Neural cell (in vitro differentiated cells): ENCODE data around the gene HBA2. TPM values are rescaled to one million over a fixed set of nuclear protein-coding genes. Genes with fewer than 3 reads are reported as not detected.
A peak's percentile ranks its signal among the peaks of the same experiment; 100 is the strongest.

Experiments
- H2AFZ ChIP-seq: fragments of 200-600, 300-800 bp; sonication (generic), shearing (Covaris generic); 2 replicates; pipeline ENCODE4 v1.6.0; 2014; ENCODE audit warnings: low read depth, mild to moderate bottlenecking, antibody characterized with exemption, low read length, moderate library complexity
- H3F3A ChIP-seq: fragments of 200-600 bp; shearing (Covaris generic); 2 replicates; pipeline ENCODE4 v1.6.1; 2016; ENCODE audit warnings: mild to moderate bottlenecking, moderate library complexity, mixed read lengths, antibody characterized with exemption, low read length; ENCODE audit not compliant: insufficient read depth, poor library complexity, severe bottlenecking
- H3K27ac ChIP-seq: fragments of 200-600, 300-800 bp; sonication (generic), shearing (Covaris generic); 2 replicates; pipeline ENCODE4 v1.5.1; 2014; ENCODE audit warnings: mild to moderate bottlenecking, low read length, moderate library complexity
- H3K27me3 ChIP-seq: fragments of 300-800, 200-600 bp; sonication (generic), shearing (Covaris generic); 2 replicates; pipeline ENCODE4 v1.6.0; 2014; ENCODE audit warnings: mild to moderate bottlenecking, low read depth, low read length, moderate library complexity; ENCODE audit not compliant: insufficient read depth
- H3K36me3 ChIP-seq: fragments of 300-800, 200-600 bp; sonication (generic), shearing (Covaris generic); 2 replicates; pipeline ENCODE4 v1.5.1; 2014; ENCODE audit warnings: mild to moderate bottlenecking, antibody characterized with exemption, low read length, moderate library complexity; ENCODE audit not compliant: insufficient read depth
- H3K4me2 ChIP-seq: fragments of 300-800, 200-600 bp; sonication (generic), shearing (Covaris generic); 2 replicates; pipeline ENCODE4 v1.6.0; 2014; ENCODE audit warnings: mild to moderate bottlenecking, low read length
- H3K4me3 ChIP-seq: fragments of 300-800, 200-600 bp; sonication (generic), shearing (Covaris generic); 2 replicates; pipeline ENCODE4 v1.5.1; 2014; ENCODE audit warnings: mild to moderate bottlenecking, low read length, moderate library complexity
- H3K79me2 ChIP-seq: fragments of 200-600 bp; shearing (Covaris generic); replicated peaks from 2 replicates; pipeline ENCODE4 v1.6.0; 2014; ENCODE audit warnings: mild to moderate bottlenecking, low read length, moderate library complexity; ENCODE audit not compliant: insufficient read depth
- H3K9ac ChIP-seq: fragments of 300-800, 200-600 bp; sonication (generic), shearing (Covaris generic); 2 replicates; pipeline ENCODE4 v1.6.1; 2016; ENCODE audit warnings: mild to moderate bottlenecking, low read length, mixed read lengths
- H3K9me2 ChIP-seq: fragments of 200-600 bp; shearing (Covaris generic); 2 replicates; pipeline ENCODE4 v1.6.1; 2016; ENCODE audit warnings: mild to moderate bottlenecking, low read length, mixed read lengths; ENCODE audit not compliant: insufficient read depth
- H3K9me3 ChIP-seq: fragments of 200-600, 300-800 bp; sonication (generic), shearing (Covaris generic); 2 replicates; pipeline ENCODE4 v1.6.1; 2016; ENCODE audit warnings: mild to moderate bottlenecking, mixed run types, low read length, moderate library complexity, mixed read lengths
- H4K20me1 ChIP-seq: fragments of 200-600 bp; shearing (Covaris generic); 2 replicates; pipeline ENCODE4 v1.6.1; 2016; ENCODE audit warnings: mild to moderate bottlenecking, mixed run types; ENCODE audit not compliant: insufficient read depth
- EP300 ChIP-seq: fragments of 450-650 bp; conservative IDR thresholded peaks from 2 replicates; pipeline ENCODE4 v1.6.1; 2014; ENCODE audit warnings: antibody characterized with exemption, mild to moderate bottlenecking, moderate library complexity; ENCODE audit not compliant: poor library complexity, severe bottlenecking
- EZH2 ChIP-seq: fragments of 200-600, 300-800 bp; shearing (Covaris generic), sonication (generic); IDR thresholded peaks from 2 replicates; pipeline ENCODE4 v1.6.1; 2014; ENCODE audit warnings: antibody characterized with exemption, low read length, borderline replicate concordance, mild to moderate bottlenecking; ENCODE audit not compliant: insufficient read depth, poor library complexity, severe bottlenecking
- MXI1 ChIP-seq: fragments of 450-650 bp; conservative IDR thresholded peaks from 2 replicates; pipeline ENCODE4 v1.6.1; 2014; ENCODE audit warnings: antibody characterized with exemption, mild to moderate bottlenecking; ENCODE audit not compliant: poor library complexity, severe bottlenecking
- POLR2AphosphoS5 ChIP-seq: IDR thresholded peaks from 2 replicates; pipeline ENCODE4 v1.6.1; 2012
- RAD21 ChIP-seq: fragments of 450-650 bp; conservative IDR thresholded peaks from 2 replicates; pipeline ENCODE4 v1.6.1; 2014; ENCODE audit warnings: antibody characterized with exemption, mild to moderate bottlenecking, moderate library complexity
- SMC3 ChIP-seq: fragments of 450-650 bp; conservative IDR thresholded peaks from 2 replicates; pipeline ENCODE4 v1.6.1; 2014; ENCODE audit warnings: antibody characterized with exemption, mild to moderate bottlenecking, moderate library complexity; ENCODE audit not compliant: poor library complexity
- TAF1 ChIP-seq: IDR thresholded peaks from 2 replicates; pipeline ENCODE4 v1.6.1; 2012; ENCODE audit warnings: low read depth
- polyA plus RNA-seq: library from polyadenylated mRNA; depleted of rRNA; stranded (reverse); fragments of >200 nt; gene quantifications from 2 replicates; pipeline ENCODE4 v1.2.3, GENCODE V29; 2014
- TF ChIP-seq, protein P1 (sequence below): IDR thresholded peaks from 2 replicates; pipeline ENCODE4 v1.6.1; 2012; ENCODE audit warnings: borderline replicate concordance
- TF ChIP-seq, protein P2 (sequence below): fragments of 450-650 bp; IDR thresholded peaks from 2 replicates; pipeline ENCODE4 v1.5.1; 2014; ENCODE audit warnings: antibody characterized with exemption, mild to moderate bottlenecking, moderate library complexity; ENCODE audit not compliant: poor library complexity, severe bottlenecking

HBA2 gene
- polyA plus RNA-seq, 1 donor from 2014 or later, result not detected

DNA sequence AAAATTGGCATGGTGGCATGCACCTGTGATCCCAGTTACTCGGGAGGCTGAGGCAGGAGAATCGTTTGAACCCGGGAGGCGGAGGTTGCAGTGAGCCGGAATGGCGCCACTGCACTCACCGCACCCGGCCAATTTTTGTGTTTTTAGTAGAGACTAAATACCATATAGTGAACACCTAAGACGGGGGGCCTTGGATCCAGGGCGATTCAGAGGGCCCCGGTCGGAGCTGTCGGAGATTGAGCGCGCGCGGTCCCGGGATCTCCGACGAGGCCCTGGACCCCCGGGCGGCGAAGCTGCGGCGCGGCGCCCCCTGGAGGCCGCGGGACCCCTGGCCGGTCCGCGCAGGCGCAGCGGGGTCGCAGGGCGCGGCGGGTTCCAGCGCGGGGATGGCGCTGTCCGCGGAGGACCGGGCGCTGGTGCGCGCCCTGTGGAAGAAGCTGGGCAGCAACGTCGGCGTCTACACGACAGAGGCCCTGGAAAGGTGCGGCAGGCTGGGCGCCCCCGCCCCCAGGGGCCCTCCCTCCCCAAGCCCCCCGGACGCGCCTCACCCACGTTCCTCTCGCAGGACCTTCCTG, 7.5 kb downstream of the HBA2 start, which contains the start of gene HBQ1:
Gene HBQ1, plus strand, starts transcription at position 359 of the 575 bp plus-strand sequence. Its CDS starts 28 bp downstream, at position 387.
- H3K27me3 ChIP-seq, result peaks cover 46% of the 10 kb centered on the region
- TF ChIP-seq SMC3, result peak; percentile 47
- no peak for TF ChIP-seq EP300
- TF ChIP-seq RAD21, result peak; percentile 40
- no peak for TF ChIP-seq MXI1
- TF ChIP-seq, protein P1, sequence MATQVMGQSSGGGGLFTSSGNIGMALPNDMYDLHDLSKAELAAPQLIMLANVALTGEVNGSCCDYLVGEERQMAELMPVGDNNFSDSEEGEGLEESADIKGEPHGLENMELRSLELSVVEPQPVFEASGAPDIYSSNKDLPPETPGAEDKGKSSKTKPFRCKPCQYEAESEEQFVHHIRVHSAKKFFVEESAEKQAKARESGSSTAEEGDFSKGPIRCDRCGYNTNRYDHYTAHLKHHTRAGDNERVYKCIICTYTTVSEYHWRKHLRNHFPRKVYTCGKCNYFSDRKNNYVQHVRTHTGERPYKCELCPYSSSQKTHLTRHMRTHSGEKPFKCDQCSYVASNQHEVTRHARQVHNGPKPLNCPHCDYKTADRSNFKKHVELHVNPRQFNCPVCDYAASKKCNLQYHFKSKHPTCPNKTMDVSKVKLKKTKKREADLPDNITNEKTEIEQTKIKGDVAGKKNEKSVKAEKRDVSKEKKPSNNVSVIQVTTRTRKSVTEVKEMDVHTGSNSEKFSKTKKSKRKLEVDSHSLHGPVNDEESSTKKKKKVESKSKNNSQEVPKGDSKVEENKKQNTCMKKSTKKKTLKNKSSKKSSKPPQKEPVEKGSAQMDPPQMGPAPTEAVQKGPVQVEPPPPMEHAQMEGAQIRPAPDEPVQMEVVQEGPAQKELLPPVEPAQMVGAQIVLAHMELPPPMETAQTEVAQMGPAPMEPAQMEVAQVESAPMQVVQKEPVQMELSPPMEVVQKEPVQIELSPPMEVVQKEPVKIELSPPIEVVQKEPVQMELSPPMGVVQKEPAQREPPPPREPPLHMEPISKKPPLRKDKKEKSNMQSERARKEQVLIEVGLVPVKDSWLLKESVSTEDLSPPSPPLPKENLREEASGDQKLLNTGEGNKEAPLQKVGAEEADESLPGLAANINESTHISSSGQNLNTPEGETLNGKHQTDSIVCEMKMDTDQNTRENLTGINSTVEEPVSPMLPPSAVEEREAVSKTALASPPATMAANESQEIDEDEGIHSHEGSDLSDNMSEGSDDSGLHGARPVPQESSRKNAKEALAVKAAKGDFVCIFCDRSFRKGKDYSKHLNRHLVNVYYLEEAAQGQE, result no peak
- TF ChIP-seq POLR2AphosphoS5, result no peak
- no peak for TF ChIP-seq TAF1
- TF ChIP-seq, protein P2, sequence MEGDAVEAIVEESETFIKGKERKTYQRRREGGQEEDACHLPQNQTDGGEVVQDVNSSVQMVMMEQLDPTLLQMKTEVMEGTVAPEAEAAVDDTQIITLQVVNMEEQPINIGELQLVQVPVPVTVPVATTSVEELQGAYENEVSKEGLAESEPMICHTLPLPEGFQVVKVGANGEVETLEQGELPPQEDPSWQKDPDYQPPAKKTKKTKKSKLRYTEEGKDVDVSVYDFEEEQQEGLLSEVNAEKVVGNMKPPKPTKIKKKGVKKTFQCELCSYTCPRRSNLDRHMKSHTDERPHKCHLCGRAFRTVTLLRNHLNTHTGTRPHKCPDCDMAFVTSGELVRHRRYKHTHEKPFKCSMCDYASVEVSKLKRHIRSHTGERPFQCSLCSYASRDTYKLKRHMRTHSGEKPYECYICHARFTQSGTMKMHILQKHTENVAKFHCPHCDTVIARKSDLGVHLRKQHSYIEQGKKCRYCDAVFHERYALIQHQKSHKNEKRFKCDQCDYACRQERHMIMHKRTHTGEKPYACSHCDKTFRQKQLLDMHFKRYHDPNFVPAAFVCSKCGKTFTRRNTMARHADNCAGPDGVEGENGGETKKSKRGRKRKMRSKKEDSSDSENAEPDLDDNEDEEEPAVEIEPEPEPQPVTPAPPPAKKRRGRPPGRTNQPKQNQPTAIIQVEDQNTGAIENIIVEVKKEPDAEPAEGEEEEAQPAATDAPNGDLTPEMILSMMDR, result peak; percentile 71
- no peaks in the 10 kb centered on the region for H3K36me3 ChIP-seq
- no peak within 1 kb of the TSS for H3K27ac ChIP-seq
- H3K9me3 ChIP-seq, result no peaks in the 10 kb centered on the region
- no peak within 1 kb of the TSS for H2AFZ ChIP-seq
- H3K79me2 ChIP-seq, result no peaks in the 10 kb centered on the region
- H3K4me3 ChIP-seq, result peak within 1 kb of the TSS; percentile 65
- peak within 1 kb of the TSS; percentile 31 for H3K9ac ChIP-seq
- no peaks in the 10 kb centered on the region for H4K20me1 ChIP-seq
- no peak within 1 kb of the TSS for H3K4me2 ChIP-seq
- no peaks in the 10 kb centered on the region for H3F3A ChIP-seq
- no peaks in the 10 kb centered on the region for H3K9me2 ChIP-seq

DNA sequence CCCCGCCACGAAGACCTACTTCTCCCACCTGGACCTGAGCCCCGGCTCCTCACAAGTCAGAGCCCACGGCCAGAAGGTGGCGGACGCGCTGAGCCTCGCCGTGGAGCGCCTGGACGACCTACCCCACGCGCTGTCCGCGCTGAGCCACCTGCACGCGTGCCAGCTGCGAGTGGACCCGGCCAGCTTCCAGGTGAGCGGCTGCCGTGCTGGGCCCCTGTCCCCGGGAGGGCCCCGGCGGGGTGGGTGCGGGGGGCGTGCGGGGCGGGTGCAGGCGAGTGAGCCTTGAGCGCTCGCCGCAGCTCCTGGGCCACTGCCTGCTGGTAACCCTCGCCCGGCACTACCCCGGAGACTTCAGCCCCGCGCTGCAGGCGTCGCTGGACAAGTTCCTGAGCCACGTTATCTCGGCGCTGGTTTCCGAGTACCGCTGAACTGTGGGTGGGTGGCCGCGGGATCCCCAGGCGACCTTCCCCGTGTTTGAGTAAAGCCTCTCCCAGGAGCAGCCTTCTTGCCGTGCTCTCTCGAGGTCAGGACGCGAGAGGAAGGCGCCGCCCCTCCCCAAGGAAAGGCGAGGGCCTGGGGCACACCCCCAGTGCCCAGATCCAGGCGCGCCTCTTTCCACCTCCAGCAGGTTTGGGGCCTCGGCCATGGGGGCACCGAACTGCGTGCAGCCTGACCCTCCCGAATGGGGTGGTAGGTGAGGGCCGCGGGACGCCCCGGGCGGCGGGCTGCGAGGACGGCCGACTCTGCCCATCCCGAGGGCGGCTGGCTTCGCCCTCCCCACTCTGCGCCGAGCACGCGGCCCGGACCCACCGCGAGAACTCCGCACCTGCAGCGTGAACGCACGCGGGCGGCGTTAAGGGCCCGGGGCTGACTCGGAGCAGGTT, 8.2 kb downstream of the HBA2 start:
- peaks cover 40% of the 10 kb centered on the region for H3K27me3 ChIP-seq
- H2AFZ ChIP-seq, result no peak overlapping the region
- no peak for TF ChIP-seq TAF1
- no peak for TF ChIP-seq EP300
- TF ChIP-seq, protein P1, result no peak
- TF ChIP-seq RAD21, result no peak
- no peak for TF ChIP-seq SMC3
- peak; percentile 38 for TF ChIP-seq POLR2AphosphoS5
- no peak for TF ChIP-seq EZH2
- TF ChIP-seq, protein P2, result no peak
- peak; percentile 58 for TF ChIP-seq MXI1
- no peaks in the 10 kb centered on the region for H3K79me2 ChIP-seq
- no peaks in the 10 kb centered on the region for H3K9me2 ChIP-seq
- H4K20me1 ChIP-seq, result no peaks in the 10 kb centered on the region
- peak overlapping the region; percentile 65 for H3K4me3 ChIP-seq
- peak overlapping the region; percentile 31 for H3K9ac ChIP-seq
- no peaks in the 10 kb centered on the region for H3F3A ChIP-seq
- no peaks in the 10 kb centered on the region for H3K9me3 ChIP-seq
- H3K4me2 ChIP-seq, result no peak overlapping the region
- no peak overlapping the region for H3K27ac ChIP-seq
- no peaks in the 10 kb centered on the region for H3K36me3 ChIP-seq
